B cell (primary cell): ENCODE results near the gene LHX2.

ENCODE experiments used
- CTCF ChIP-seq: fragments of 200-600 bp; IDR thresholded peaks from one replicate; pipeline ENCODE4 v1.8.0; 2022; ENCODE audit warnings: antibody characterized with exemption, mild to moderate bottlenecking
- EZH2 ChIP-seq: IDR thresholded peaks from 2 replicates; pipeline ENCODE4 v1.6.1; 2012; ENCODE audit warnings: borderline replicate concordance, low read depth, mild to moderate bottlenecking, moderate library complexity, low read length; ENCODE audit not compliant: insufficient read depth, poor library complexity, severe bottlenecking

GRCh38 chr9:124082622-124083021 lies 71.1 kb downstream of the LHX2 start:
- TF ChIP-seq CTCF, result no peak
- TF ChIP-seq EZH2, result no peak
